HG02970 (cell line): ENCODE results near the gene RPLP1.

ENCODE experiments used
- ATAC-seq: cut with Tn5 transposase; IDR thresholded peaks from one replicate; pipeline ENCODE4 v1.9.1; 2021; ENCODE audit warnings: mild to moderate bottlenecking, moderate library complexity, moderate number of reproducible peaks; ENCODE audit not compliant: unreplicated experiment, low FRiP score

RPLP1 gene

DNA sequence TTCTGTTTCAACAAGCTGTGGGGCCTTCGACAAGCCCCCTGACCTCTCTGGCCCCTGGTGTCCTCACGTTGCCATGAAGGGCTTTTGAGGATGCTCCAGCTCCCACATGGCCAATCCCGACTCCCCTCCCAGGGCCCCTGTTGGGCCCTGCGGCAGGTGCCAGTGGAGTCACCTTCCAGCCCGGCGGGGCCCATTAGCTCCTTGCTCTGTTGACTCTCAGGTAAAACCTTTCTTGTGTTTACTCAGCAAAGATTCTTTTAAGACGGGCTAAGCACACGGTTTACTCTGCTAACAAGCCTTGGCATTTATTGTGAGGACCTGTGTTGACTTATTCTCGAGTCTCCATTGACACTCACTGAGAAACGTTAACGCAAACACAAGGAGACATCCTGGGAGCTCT is 15.0 kb downstream of the RPLP1 start:
- ATAC-seq = no peak

DNA sequence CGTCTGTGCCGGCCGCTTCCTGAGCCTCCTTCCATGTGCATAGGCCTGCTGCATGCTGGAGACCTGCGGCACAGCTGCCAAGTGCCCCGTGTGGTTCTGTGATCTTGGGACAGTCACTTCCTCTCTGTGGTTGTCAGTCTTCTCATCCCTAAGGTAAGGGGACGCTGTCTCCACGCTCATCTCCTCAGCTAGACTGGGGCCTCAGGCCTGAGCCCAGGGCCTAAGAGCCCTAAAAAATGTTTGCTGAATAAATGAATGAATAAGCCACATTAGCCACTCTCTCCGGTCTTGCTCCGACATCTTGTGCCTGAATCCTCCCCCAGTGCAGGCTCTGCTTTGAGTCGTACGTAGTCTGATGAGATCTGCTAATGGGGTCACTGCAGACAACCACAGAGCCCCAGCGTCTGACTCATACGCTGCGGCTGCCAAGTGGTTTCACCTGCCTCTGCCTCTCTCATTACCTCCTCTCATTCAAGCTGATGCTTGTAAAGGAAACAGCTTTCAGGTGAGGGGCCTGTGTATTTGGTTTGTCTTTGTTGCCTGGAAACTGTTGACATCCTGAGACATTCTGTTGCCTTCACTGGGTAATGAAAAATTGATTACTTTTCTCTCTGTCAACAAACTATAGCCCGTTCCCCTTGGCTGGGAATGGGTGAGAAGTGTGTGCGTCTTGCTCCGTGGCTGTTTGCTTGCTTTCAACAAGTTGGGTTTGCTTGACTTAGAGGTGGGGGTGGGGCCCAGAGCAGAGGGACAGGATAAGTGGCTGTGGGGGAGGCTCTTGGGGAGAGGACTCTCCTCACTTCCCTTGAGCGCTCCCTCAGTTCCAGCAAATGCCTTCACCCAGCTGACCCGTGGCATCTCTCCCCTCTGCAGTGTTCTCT is 15.9 kb downstream of the RPLP1 start:
- no peak for ATAC-seq

- no peak for ATAC-seq
Measured at GRCh38 chr15:69469467-69470201, 17.0 kb downstream of the RPLP1 start.

DNA sequence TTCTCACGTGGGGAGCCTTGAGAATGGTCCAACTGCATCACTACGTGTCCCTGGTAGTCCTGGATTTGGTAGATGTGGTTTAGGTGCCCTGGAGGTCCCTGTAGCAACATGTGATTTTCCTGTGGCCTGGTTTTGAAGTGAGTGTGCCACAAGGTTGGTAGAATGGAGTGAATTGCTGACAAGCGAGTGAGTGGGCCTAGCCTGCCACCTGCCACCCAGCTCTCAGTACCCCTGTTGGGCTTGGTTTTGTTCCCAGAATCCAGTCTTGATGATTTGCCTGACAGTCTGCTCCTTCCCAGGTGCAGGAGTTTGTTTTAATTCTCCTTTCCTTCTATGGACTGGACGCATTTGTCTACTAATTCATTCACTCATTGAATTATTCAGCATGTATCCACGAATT is 19.4 kb downstream of the RPLP1 start:
- no peak for ATAC-seq

GRCh38 chr15:69472562-69472961 is 19.9 kb downstream of the RPLP1 start:
- no peak for ATAC-seq

GRCh38 chr15:69474291-69474690 is 21.7 kb downstream of the RPLP1 start:
- no peak for ATAC-seq

DNA sequence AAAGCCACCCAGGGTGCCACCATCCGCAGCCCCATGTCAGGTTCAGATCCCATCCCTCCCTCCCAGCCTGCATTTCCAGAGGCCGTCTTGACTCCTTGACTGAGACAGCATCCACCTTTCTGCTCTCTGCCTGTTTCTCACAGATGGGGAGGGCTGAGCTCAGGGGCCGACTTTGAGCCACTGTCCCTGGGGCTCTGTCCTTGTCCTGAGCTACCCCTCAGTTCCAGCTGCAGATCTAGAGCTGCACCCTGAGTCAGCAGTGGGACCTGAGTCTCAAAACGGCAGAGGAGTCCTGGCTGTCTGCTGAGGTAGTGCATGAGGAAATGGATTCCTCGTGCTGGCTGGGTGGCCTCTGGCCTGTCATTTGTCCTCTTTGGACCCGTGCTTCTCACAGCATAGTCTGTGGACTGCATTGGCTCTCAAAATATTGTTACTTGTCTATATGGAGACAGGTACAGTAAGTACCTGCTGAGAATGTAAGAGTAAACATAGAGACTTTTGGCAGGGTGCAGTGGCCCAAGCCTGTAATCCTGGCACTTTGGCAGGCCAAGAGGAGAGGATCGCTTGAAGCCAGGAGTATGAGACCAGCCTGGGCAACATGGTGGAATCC is 22.3 kb downstream of the RPLP1 start:
- ATAC-seq = no peak

- ATAC-seq = no peak
Measured at GRCh38 chr15:69475769-69476358, 23.2 kb downstream of the RPLP1 start.

- no peak for ATAC-seq
Measured at GRCh38 chr15:69476704-69477473, 24.3 kb downstream of the RPLP1 start.

GRCh38 chr15:69478259-69478781 is 25.7 kb downstream of the RPLP1 start:
- no peak for ATAC-seq

DNA sequence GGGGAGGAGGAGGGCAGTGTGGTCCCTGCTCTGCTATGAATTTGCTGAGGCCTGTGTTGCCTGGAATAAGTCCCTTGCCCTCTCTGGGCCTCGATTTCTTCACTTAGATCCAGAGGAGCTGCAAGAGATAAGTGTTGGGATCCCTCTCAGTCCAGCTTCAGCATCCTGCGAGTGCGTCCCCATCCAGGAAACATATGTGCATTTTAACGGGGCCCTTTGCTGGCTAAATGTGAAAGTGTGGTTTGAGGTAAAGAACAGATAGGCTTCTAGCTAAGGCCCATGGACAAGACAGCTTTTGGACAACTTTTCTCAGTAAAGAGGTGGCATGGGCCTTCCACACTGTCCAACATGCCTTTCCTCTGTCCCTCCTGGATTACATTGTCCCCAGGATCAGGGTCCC is 26.5 kb downstream of the RPLP1 start:
- ATAC-seq = no peak

DNA sequence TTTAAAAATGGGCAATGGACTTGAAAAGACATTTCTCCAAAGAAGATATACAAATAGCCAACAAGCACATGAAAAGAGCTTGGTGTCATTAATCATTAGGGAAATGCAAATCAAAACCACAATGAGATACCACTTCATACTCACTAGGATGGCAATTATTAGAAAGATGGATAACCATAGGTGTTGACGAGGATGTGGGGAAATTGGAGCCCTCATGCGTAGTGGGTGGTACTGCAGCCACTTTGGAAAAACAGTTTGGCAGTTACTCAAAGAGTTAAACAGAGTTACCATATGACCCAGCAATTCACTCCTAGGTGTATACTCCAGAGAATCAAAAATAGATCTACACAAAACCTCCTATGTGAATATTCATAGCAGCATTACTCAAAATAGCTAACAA is 27.4 kb downstream of the RPLP1 start:
- no peak for ATAC-seq

GRCh38 chr15:69480932-69481331 is 28.3 kb downstream of the RPLP1 start:
- ATAC-seq = no peak

DNA sequence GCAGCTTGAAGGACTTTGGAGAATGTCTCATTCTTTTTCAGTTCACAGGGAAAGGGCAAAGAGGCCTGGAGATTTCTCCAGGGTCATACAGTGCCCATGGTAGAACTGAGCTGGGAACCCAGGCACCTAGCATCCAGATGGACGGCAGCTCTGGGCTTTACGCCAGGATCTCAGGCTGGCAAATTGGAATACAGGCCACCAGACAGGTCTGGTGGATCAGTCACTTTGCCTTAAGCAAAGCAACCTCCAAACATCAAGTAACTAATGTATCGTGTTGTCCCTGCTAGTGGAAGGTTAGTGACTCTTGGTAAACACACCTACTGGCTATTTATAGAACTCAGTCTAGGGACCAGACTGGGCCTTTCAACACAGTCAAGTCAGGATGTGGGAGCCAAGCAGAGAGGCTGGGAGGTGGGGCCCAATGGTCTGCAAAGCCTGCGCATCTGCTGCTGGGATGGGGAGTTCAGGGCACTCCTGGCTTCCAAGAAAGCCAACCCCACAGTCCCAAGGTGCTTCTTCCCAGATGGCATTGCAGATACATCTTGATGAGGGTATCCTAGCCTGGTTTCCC is 30.2 kb downstream of the RPLP1 start:
- ATAC-seq = no peak

DNA sequence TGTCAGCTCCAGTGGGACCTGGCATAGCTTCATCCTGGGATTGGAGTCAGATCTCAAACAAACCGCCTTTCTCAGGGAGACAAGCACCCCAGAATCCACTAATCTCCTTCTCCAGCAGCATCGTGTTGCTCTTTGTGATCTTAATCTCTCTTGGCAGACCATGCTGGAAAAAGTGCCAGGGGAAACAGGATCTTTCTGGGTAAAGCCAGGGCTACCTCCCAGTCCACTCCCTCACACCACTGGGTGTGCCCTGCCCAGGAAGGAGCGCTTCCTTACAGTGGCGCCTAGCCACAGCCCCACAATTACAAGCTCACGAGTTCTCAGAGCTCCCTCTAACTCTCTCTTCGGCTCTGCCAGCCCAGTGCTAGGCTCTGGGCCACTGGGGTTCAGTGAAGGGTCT is 32.2 kb downstream of the RPLP1 start:
- no peak for ATAC-seq

DNA sequence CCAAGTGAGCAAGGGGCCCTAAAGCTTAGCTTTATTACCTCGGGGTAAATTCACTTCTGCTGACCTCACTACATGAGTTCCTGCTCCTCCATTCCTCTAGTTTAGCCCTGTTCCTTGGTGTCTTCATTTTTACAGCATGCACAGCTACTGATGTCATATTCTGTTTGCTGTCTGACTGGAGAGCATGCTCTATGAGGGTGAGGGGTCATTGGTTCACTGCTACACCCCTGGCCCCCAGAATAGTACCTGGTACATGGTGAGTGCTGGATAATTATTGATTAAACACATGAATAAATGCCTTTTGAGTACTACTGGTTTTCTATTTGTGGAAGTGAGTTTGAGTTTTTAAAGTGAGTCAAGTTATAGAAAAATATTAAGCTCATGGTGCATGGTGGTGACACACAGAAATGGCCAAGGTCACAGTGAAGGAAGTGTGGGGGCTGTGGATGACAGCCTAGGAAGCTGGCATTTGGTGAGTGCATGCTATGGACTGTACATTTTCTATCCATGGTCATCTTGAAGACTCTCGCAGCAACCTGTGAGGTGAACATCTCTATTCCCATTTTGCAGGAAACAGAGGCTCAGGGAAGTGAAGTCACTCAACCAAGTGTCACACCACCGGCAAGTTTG is 34.0 kb downstream of the RPLP1 start:
- no peak for ATAC-seq

- ATAC-seq = no peak
Measured at GRCh38 chr15:69489073-69489571, 36.5 kb downstream of the RPLP1 start.

DNA sequence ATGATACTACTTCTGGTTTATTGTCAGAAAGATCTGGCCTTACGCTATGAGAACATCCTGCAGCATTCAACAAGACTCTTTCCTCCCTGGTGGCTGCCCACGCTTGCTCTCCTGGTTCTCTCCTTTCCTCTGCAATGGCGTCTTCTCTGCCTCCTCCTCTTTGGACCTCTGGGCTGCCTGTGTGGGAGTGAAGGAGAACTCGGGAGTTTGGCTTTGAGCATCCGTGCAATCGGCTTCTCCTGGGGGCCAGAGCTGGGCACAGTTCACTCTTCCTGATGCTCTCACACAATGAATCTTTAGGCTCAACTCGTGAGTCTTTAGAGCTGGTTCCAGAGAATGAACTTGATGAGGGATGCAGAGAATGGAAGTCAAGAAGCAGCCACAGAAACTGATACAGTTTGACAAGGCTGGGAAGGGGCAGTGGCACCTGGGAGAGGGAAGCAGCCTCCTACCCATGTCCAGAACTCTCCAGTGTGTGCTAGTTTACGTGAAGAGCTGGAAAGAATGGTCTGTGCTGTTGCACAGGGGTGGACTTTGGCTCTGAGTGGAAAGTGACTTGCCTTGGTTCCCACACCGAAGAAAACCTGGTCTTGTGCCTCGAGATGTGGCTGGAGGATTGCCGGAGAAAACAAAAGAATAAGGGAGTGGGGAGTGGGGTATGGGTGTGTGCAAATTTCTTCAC is 37.9 kb downstream of the RPLP1 start:
- no peak for ATAC-seq
